ENCODE data around the gene WSB1. TPM values are rescaled to one million over a fixed set of nuclear protein-coding genes. Genes with fewer than 3 reads are reported as not detected.

Gene WSB1
- polyA plus RNA-seq, 1 of the 3 experiments (the other 2 are of a cell fraction), result 261 TPM

DNA sequence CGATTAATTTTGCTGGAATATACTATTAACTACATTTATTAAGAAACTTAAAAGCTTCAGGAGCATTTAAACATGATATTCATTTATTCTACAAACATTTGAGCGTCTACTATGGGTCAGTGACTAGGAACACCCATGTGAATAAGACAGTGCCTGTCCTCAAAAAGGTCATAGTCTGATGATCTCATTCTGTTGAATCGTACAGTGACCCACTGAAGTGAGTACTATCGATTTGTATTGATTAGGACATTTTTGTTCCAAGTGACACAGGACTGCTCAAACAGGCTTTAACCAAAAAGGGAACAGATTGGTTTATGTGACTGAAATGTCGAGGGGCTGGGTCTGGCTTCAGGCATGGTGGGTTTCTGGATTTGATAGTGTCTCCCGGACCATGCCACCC lies 68.6 kb downstream of the WSB1 start:
- no peaks in the 10 kb centered on the region for H3K79me2 ChIP-seq (ENCODE audit: insufficient read depth)
- CTCF ChIA-PET, result interaction anchor here (1.4 to 1.5 kb wide), 2 partner anchors 18 to 240 kb away, joined by 4 to 5 read pairs; no protein-coding TSS in a partner anchor
- no peak overlapping the region for H3K4me2 ChIP-seq
- H3F3A ChIP-seq (replicated peaks; ENCODE audit: insufficient read depth), result peaks cover 16% of the 10 kb centered on the region
- TF ChIP-seq FOXJ3 (CRISPR knock-in tag; IDR thresholded peaks at IDR 0.05) (no peak), CTCF (IDR thresholded peaks at IDR 0.05) (no peak), SIN3A (IDR thresholded peaks at IDR 0.05; ENCODE audit: borderline replicate concordance, low read depth, low read length) (no peak), TCF12 (IDR thresholded peaks at IDR 0.05) (no peak), RFX5 (IDR thresholded peaks at IDR 0.05; ENCODE audit: low read length) (no peak), RXRA (IDR thresholded peaks at IDR 0.05; ENCODE audit: borderline replicate concordance, low read depth) (no peak), FOXM1 (IDR thresholded peaks at IDR 0.05; ENCODE audit: low read depth) (no peak), RAD21 (IDR thresholded peaks at IDR 0.05; ENCODE audit: low read length) (no peak), ELF1 (IDR thresholded peaks at IDR 0.05) (no peak), EZH2phosphoT487 (IDR thresholded peaks at IDR 0.05; ENCODE audit: borderline replicate concordance, low read depth) (no peak), ZBTB33 (IDR thresholded peaks at IDR 0.05; ENCODE audit: borderline replicate concordance, low read depth) (no peak), MXI1 (IDR thresholded peaks at IDR 0.05; ENCODE audit: low read depth, low read length) (no peak)
- TF ChIP-seq, protein P1, sequence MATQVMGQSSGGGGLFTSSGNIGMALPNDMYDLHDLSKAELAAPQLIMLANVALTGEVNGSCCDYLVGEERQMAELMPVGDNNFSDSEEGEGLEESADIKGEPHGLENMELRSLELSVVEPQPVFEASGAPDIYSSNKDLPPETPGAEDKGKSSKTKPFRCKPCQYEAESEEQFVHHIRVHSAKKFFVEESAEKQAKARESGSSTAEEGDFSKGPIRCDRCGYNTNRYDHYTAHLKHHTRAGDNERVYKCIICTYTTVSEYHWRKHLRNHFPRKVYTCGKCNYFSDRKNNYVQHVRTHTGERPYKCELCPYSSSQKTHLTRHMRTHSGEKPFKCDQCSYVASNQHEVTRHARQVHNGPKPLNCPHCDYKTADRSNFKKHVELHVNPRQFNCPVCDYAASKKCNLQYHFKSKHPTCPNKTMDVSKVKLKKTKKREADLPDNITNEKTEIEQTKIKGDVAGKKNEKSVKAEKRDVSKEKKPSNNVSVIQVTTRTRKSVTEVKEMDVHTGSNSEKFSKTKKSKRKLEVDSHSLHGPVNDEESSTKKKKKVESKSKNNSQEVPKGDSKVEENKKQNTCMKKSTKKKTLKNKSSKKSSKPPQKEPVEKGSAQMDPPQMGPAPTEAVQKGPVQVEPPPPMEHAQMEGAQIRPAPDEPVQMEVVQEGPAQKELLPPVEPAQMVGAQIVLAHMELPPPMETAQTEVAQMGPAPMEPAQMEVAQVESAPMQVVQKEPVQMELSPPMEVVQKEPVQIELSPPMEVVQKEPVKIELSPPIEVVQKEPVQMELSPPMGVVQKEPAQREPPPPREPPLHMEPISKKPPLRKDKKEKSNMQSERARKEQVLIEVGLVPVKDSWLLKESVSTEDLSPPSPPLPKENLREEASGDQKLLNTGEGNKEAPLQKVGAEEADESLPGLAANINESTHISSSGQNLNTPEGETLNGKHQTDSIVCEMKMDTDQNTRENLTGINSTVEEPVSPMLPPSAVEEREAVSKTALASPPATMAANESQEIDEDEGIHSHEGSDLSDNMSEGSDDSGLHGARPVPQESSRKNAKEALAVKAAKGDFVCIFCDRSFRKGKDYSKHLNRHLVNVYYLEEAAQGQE (IDR thresholded peaks at IDR 0.05; ENCODE audit: low read depth, low read length), result no peak
- TF ChIP-seq, protein P2, sequence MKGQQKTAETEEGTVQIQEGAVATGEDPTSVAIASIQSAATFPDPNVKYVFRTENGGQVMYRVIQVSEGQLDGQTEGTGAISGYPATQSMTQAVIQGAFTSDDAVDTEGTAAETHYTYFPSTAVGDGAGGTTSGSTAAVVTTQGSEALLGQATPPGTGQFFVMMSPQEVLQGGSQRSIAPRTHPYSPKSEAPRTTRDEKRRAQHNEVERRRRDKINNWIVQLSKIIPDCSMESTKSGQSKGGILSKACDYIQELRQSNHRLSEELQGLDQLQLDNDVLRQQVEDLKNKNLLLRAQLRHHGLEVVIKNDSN (IDR thresholded peaks at IDR 0.05; ENCODE audit: borderline replicate concordance, low read depth), result no peak
- H3K4me3 ChIP-seq (ENCODE audit: low read depth in 2 of 2, low read length in 1 of 2), result no peak overlapping the region
- DNase-seq, result no peak
- H3K9me3 ChIP-seq, result no peaks in the 10 kb centered on the region
- no peaks in the 10 kb centered on the region for H3K27me3 ChIP-seq (ENCODE audit: insufficient read depth)
- POLR2A ChIA-PET, result no interaction called here
- H3K9me2 ChIP-seq, result no peaks in the 10 kb centered on the region
- H4K20me1 ChIP-seq (ENCODE audit: insufficient read depth), result no peaks in the 10 kb centered on the region
- no peak overlapping the region for H3K27ac ChIP-seq (ENCODE audit: low read depth in 2 of 2, low read length in 1 of 2)
- no peak overlapping the region for H3K9ac ChIP-seq
- WGBS (ENCODE audit: low lambda C conversion rate), result 77% methylated on average over 6 of the region's 6 CpGs
- H3K36me3 ChIP-seq (replicated peaks in 1 of 2; ENCODE audit: control insufficient read depth in 1 of 2, insufficient read depth in 2 of 2, low read length in 1 of 2), result no peaks in the 10 kb centered on the region
- H3K4me1 ChIP-seq (ENCODE audit: control insufficient read depth in 1 of 2, insufficient read depth in 2 of 2, low read depth in 1 of 2, low read length in 1 of 2), result peaks cover 3 to 6% of the 10 kb centered on the region in 2 experiments; a peak in 2 of 4 replicates
- H2AFZ ChIP-seq (ENCODE audit: low read depth), result no peak overlapping the region
